OCI-LY7 (cell line): ENCODE results near the gene KDM4B. TPM values are rescaled to one million over a fixed set of nuclear protein-coding genes. Genes with fewer than 3 reads are reported as not detected.

Experiments used
- BruUV-seq: library from RNA; stranded (reverse); fragments of 400-500 nt; replicated peaks from 2 replicates; lab custom pipeline; 2021; lab: Mats Ljungman, UMichigan
- CTCF ChIA-PET: fragments of 300-600 bp; sonication (Branson Sonifier 250); formaldehyde crosslinking; loops from one replicate; lab custom pipeline; 2022; ENCODE audit warnings: antibody characterized with exemption; ENCODE audit not compliant: unreplicated experiment; lab: Charles Lee
- POLR2A ChIA-PET: fragments of 300-600 bp; sonication (Branson Sonifier 250); formaldehyde crosslinking; loops from one replicate; lab custom pipeline; 2022; ENCODE audit warnings: antibody characterized with exemption; lab: Charles Lee
- DNase-seq: peaks from one replicate; pipeline ENCODE4 v3.0.0-alpha.2; 2015; ENCODE audit warnings: low spot score
- H2AFZ ChIP-seq: fragments of 200-600 bp; sonication (generic), shearing (Covaris generic); 2 replicates; pipeline ENCODE4 v1.6.1; 2014; ENCODE audit warnings: mild to moderate bottlenecking, antibody characterized with exemption, low read length, moderate library complexity
- H3K27ac ChIP-seq: fragments of 200-600 bp; sonication (generic); 2 replicates; pipeline ENCODE4 v1.5.1; 2014; ENCODE audit warnings: mixed run types, low read depth, mild to moderate bottlenecking, moderate library complexity, low read length, inconsistent platforms; ENCODE audit not compliant: poor library complexity, severe bottlenecking
- H3K36me3 ChIP-seq: fragments of 200-600 bp; sonication (generic); 2 replicates; pipeline ENCODE4 v1.6.1; 2014; ENCODE audit warnings: mild to moderate bottlenecking, antibody characterized with exemption, low read length, moderate library complexity, mixed read lengths; ENCODE audit not compliant: insufficient read depth
- H3K4me1 ChIP-seq: fragments of 200-600 bp; sonication (generic); 2 replicates; pipeline ENCODE4 v1.5.1; 2014; ENCODE audit warnings: mild to moderate bottlenecking, low read length; ENCODE audit not compliant: insufficient read depth, poor library complexity, severe bottlenecking
- H3K4me2 ChIP-seq: fragments of 200-600 bp; sonication (generic); 2 replicates; pipeline ENCODE4 v1.6.1; 2014; ENCODE audit warnings: mild to moderate bottlenecking, low read length
- H3K4me3 ChIP-seq: fragments of 200-600 bp; sonication (generic); 2 replicates; pipeline ENCODE4 v1.5.1; 2014; ENCODE audit warnings: mild to moderate bottlenecking, low read depth, low read length; ENCODE audit not compliant: poor library complexity, severe bottlenecking
- H3K79me2 ChIP-seq: fragments of 200-600 bp; sonication (generic); 2 replicates; pipeline ENCODE4 v1.6.1; 2016; ENCODE audit warnings: low read depth, mild to moderate bottlenecking, low read length, moderate library complexity, mixed read lengths; ENCODE audit not compliant: insufficient read depth
- H3K9me2 ChIP-seq: fragments of 200-600 bp; sonication (generic); 2 replicates; pipeline ENCODE4 v1.6.1; 2016; ENCODE audit warnings: mild to moderate bottlenecking, low read length, mixed read lengths; ENCODE audit not compliant: insufficient read depth
- H3K9me3 ChIP-seq: fragments of 200-600 bp; sonication (generic); 2 replicates; pipeline ENCODE4 v1.6.1; 2014; ENCODE audit warnings: mild to moderate bottlenecking, mixed run types, low read length, mixed read lengths
- H4K20me1 ChIP-seq: fragments of 200-600 bp; sonication (generic); 2 replicates; pipeline ENCODE4 v1.6.1; 2014; ENCODE audit warnings: mild to moderate bottlenecking, antibody characterized with exemption, low read length, moderate library complexity, mixed read lengths; ENCODE audit not compliant: insufficient read depth
- EZH2phosphoT487 ChIP-seq: fragments of 200-600 bp; sonication (generic); IDR thresholded peaks from 2 replicates; pipeline ENCODE4 v1.6.1; 2018; ENCODE audit warnings: low read depth, borderline replicate concordance, mild to moderate bottlenecking, mixed run types, antibody characterized with exemption, low read length, moderate library complexity, mixed read lengths
- intact Hi-C: fragments of 100-400 bp; cut with micrococcal nuclease; formaldehyde crosslinking; loops from one replicate; pipeline ENCODE4 v1.10.0; 2022; ENCODE audit not compliant: unreplicated experiment
- total RNA-seq, 2 experiments: library from RNA; depleted of rRNA in 1 of 2; stranded (reverse); fragments of >200 nt in 1 of 2; shearing (Covaris generic) in 1 of 2; gene quantifications; 2 replicates each; pipeline ENCODE4 v1.2.3, GENCODE V29; 2014 to 2022
- TF ChIP-seq, protein P1 (sequence below): fragments of 200-600 bp; sonication (generic); conservative IDR thresholded peaks from 2 replicates; pipeline ENCODE4 v1.5.1; 2014; ENCODE audit warnings: mild to moderate bottlenecking, antibody characterized with exemption, low read length, moderate library complexity, mixed read lengths

KDM4B gene
- total RNA-seq, 2 experiments from 2014 or later, result 24.3 to 44.2 TPM

DNA sequence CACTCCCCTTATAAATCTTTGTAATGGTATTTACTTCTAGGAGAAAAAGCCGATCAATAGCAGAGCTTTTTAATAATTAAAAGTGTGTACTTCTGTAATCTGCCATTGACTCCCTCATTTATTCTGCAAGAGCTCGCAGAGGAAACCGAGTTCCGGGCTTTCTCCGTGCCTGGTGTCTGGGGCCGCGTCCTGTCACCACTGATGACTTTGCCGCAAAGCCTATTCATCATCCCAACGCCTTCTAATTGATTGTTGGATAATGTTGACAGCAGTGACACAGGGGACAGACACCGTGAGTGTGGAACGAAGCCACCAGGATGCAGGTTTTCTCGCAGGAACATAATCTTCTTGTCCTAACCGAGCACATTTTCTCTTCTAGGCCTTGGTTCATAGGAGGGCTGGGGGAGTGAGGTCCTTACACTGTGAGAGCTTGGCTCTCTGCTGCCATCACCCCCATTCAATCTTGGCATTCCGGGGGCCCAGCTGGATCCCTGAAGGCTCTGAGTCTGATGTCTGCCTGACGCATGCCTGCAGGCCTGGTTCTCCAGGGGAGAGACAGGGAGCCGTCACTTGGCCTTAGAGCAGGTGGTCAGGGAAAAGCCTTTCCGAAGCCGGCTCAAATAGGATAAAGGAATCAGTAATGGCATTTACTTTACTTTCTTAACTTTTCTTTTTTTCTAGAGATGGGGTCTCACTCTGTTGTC is 110.3 kb downstream of the KDM4B start:
- H3K4me3 ChIP-seq, result no peak overlapping the region
- DNase-seq, result no peak
- H2AFZ ChIP-seq, result no peak overlapping the region
- BruUV-seq, result no TSS peak
- no peaks in the 10 kb centered on the region for H4K20me1 ChIP-seq
- intact Hi-C loops, result no loop called here
- no peaks in the 10 kb centered on the region for H3K79me2 ChIP-seq
- H3K36me3 ChIP-seq, result no peaks in the 10 kb centered on the region
- POLR2A ChIA-PET, result no interaction called here
- TF ChIP-seq EZH2phosphoT487, result no peak
- TF ChIP-seq, protein P1, sequence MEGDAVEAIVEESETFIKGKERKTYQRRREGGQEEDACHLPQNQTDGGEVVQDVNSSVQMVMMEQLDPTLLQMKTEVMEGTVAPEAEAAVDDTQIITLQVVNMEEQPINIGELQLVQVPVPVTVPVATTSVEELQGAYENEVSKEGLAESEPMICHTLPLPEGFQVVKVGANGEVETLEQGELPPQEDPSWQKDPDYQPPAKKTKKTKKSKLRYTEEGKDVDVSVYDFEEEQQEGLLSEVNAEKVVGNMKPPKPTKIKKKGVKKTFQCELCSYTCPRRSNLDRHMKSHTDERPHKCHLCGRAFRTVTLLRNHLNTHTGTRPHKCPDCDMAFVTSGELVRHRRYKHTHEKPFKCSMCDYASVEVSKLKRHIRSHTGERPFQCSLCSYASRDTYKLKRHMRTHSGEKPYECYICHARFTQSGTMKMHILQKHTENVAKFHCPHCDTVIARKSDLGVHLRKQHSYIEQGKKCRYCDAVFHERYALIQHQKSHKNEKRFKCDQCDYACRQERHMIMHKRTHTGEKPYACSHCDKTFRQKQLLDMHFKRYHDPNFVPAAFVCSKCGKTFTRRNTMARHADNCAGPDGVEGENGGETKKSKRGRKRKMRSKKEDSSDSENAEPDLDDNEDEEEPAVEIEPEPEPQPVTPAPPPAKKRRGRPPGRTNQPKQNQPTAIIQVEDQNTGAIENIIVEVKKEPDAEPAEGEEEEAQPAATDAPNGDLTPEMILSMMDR, result no peak
- no peaks in the 10 kb centered on the region for H3K9me2 ChIP-seq
- no peak overlapping the region for H3K27ac ChIP-seq
- H3K4me2 ChIP-seq, result no peak overlapping the region
- H3K9me3 ChIP-seq, result no peaks in the 10 kb centered on the region
- H3K4me1 ChIP-seq, result no peaks in the 10 kb centered on the region
- CTCF ChIA-PET, result no interaction called here

DNA sequence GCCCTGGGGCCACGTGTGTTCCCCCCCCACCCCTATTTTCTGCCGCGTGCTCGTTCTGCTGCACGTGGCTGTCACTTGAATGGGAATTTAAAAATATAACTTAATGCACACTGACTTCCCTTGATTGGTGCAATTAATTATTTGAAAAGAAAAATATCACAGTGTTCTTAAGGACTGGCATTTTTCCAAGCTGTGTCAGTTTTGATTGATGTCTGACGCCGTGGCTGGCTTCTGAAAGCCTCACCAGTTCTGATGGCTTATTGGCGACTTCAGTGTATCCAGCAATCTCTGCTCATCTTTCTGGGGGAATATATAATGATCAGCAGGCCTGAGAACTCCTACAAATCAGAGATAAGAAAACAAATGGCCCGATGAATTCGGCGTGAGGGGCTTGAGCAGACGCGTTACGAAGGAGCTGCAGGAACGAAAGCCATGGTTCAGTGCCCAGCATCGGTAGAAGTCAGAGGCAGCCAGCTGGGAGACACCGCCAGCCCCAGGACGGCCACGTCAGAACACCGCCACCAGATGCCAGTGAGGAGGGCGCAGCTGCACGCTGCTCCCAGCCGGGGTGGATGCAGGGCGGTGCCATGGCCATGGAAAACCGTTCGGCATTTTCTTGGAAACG is 111.2 kb downstream of the KDM4B start:
- no TSS peak for BruUV-seq
- no peaks in the 10 kb centered on the region for H3K9me3 ChIP-seq
- no peaks in the 10 kb centered on the region for H3K9me2 ChIP-seq
- H3K36me3 ChIP-seq, result no peaks in the 10 kb centered on the region
- H3K4me3 ChIP-seq, result no peak overlapping the region
- no peaks in the 10 kb centered on the region for H4K20me1 ChIP-seq
- CTCF ChIA-PET, result no interaction called here
- H3K79me2 ChIP-seq, result no peaks in the 10 kb centered on the region
- intact Hi-C loops, result no loop called here
- no peak for DNase-seq
- H3K4me2 ChIP-seq, result no peak overlapping the region
- POLR2A ChIA-PET, result no interaction called here
- no peak overlapping the region for H2AFZ ChIP-seq
- no peaks in the 10 kb centered on the region for H3K4me1 ChIP-seq
- TF ChIP-seq EZH2phosphoT487, result no peak
- no peak overlapping the region for H3K27ac ChIP-seq

DNA sequence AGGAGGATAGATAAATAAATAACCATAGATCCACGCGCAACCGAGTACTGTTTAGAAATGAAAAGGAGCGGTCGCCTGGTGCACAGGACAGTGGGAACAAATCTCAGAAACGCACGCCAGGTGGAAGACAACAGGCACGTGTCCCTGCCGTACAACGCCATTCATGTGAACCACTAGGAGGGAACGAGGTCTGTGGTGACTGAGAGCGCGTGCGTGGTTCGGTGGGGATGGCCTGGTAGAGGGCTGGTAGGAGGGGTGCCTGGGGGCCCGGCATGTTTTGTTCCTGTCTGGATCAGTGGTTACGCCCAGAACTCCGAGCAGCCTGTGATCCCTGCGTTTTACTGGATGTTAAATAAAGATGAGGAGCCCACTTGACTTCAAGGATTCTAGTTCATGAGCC is 111.9 kb downstream of the KDM4B start:
- ChIA-PET CTCF (no interaction called here), POLR2A (no interaction called here)
- H3K9me2 ChIP-seq, result no peaks in the 10 kb centered on the region
- H3K4me2 ChIP-seq, result no peak overlapping the region
- BruUV-seq, result no TSS peak
- no peak for DNase-seq
- no peaks in the 10 kb centered on the region for H3K36me3 ChIP-seq
- no peaks in the 10 kb centered on the region for H4K20me1 ChIP-seq
- no peak overlapping the region for H3K27ac ChIP-seq
- H3K9me3 ChIP-seq, result no peaks in the 10 kb centered on the region
- no peak overlapping the region for H3K4me3 ChIP-seq
- no peaks in the 10 kb centered on the region for H3K4me1 ChIP-seq
- TF ChIP-seq EZH2phosphoT487, result no peak
- TF ChIP-seq, protein P1, result no peak
- intact Hi-C loops, result no loop called here
- H3K79me2 ChIP-seq, result no peaks in the 10 kb centered on the region
- H2AFZ ChIP-seq, result no peak overlapping the region
